ENCODE measurements around the gene VAC14. TPM values are rescaled to one million over a fixed set of nuclear protein-coding genes. Genes with fewer than 3 reads are reported as not detected.

Gene VAC14
- total RNA-seq, 1 donor from 2014 or later, result 21.0 TPM

DNA sequence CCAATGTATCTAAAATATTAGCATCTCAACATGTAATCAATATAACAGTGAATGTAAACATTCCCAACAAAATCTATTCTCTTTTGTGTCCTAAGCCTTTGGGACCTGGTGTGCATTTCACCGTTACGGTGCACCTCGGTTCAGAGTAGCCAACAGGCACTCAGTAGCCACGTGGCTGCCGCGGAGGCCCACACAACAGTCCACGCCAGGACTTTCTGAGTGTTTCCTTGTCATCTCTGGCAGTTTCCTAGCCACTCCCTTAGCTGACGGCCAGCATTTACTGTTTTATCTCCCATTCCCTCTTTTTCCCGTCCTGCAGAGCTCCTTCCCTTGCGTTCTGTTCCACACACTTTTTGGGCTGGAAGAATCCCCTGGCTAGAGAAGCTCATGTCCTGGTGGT, 36.3 kb downstream of the VAC14 start:
- no peak for DNase-seq
- intact Hi-C loops (cut with micrococcal nuclease), result no loop called here
- peaks cover 20% of the 10 kb centered on the region for H3K36me3 ChIP-seq
- no peak for TF ChIP-seq CTCF (IDR thresholded peaks at IDR 0.05; ENCODE audit: borderline replicate concordance)
- H3K27ac ChIP-seq (replicated peaks), result no peak overlapping the region
- H3K4me1 ChIP-seq, result no peaks in the 10 kb centered on the region
- H3K9me3 ChIP-seq (replicated peaks), result no peaks in the 10 kb centered on the region
- H3K4me3 ChIP-seq, result no peak overlapping the region
- no peaks in the 10 kb centered on the region for H3K27me3 ChIP-seq (ENCODE audit: low read depth)

DNA sequence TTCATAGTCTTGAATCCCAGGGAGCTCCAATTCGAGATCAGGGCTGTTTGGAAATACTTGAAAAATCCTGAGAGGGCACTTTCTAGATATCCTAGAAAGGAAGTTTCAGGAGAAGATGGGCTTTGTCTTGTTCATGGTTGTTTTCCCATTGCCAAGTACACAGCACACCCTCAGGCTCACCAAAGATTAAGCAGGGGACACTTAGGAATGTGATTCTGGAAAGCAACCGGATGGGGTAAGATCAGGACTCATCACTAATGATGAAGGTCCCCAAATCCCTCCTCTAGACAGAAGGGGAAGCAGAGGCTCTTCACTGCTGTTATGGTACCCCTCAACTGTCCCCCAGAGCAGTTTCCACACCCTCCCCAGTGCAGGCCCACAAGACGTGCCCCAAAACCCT, 40.7 kb downstream of the VAC14 start:
- H3K4me3 ChIP-seq, result no peak overlapping the region

GRCh38 chr16:70759666-70760065, 41.3 kb downstream of the VAC14 start:
- H3K27ac ChIP-seq (replicated peaks), result no peak overlapping the region
- DNase-seq, result no peak
- no peak for TF ChIP-seq CTCF (IDR thresholded peaks at IDR 0.05; ENCODE audit: borderline replicate concordance)
- H3K27me3 ChIP-seq (ENCODE audit: low read depth), result no peaks in the 10 kb centered on the region
- no peaks in the 10 kb centered on the region for H3K9me3 ChIP-seq (replicated peaks)
- no peaks in the 10 kb centered on the region for H3K4me1 ChIP-seq
- peaks cover 46% of the 10 kb centered on the region for H3K36me3 ChIP-seq
- intact Hi-C loops (cut with micrococcal nuclease), result no loop called here
- H3K4me3 ChIP-seq, result no peak overlapping the region

More for the DNA sequence above, 40.7 kb downstream of the VAC14 start:
- Histone ChIP-seq H3K27ac (replicated peaks) (no peak overlapping the region), H3K4me1 (no peaks in the 10 kb centered on the region), H3K27me3 (ENCODE audit: low read depth) (no peaks in the 10 kb centered on the region), H3K36me3 (peaks cover 46% of the 10 kb centered on the region), H3K9me3 (replicated peaks) (no peaks in the 10 kb centered on the region)
- no peak for TF ChIP-seq CTCF (IDR thresholded peaks at IDR 0.05; ENCODE audit: borderline replicate concordance)
- no peak for DNase-seq
- intact Hi-C loops (cut with micrococcal nuclease), result no loop called here

DNA sequence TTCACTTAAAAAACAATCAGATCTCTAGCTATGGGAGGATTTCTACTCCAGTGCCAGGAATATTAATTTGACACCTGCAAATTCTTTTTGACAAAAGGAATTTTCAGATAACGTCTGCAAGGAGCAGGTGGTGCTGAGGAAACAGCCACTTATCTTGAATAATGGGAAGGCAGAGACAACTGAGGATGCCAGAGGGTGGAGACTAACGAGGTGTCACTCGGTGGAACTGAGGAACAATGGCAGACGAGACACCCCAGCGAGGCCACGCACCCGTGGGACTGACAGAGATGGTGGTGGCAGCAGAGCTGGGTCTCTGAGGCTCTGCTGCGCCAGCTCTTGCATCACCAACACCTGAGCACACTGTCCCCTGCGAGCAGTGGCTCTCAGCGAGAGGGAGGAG, 42.2 kb downstream of the VAC14 start:
- no peaks in the 10 kb centered on the region for H3K4me1 ChIP-seq
- intact Hi-C loops (cut with micrococcal nuclease), result no loop called here
- H3K27ac ChIP-seq (replicated peaks), result no peak overlapping the region
- H3K4me3 ChIP-seq, result no peak overlapping the region
- H3K36me3 ChIP-seq, result peaks cover 46% of the 10 kb centered on the region
- H3K27me3 ChIP-seq (ENCODE audit: low read depth), result no peaks in the 10 kb centered on the region
- DNase-seq, result no peak
- TF ChIP-seq CTCF (IDR thresholded peaks at IDR 0.05; ENCODE audit: borderline replicate concordance), result no peak
- H3K9me3 ChIP-seq (replicated peaks), result no peaks in the 10 kb centered on the region

GRCh38 chr16:70757183-70757582, 43.8 kb downstream of the VAC14 start:
- Histone ChIP-seq H3K27me3 (ENCODE audit: low read depth) (no peaks in the 10 kb centered on the region), H3K4me1 (peaks cover 13% of the 10 kb centered on the region), H3K9me3 (replicated peaks) (no peaks in the 10 kb centered on the region), H3K36me3 (peaks cover 38% of the 10 kb centered on the region), H3K27ac (replicated peaks) (no peak overlapping the region), H3K4me3 (no peak overlapping the region)
- intact Hi-C loops (cut with micrococcal nuclease), result no loop called here
- no peak for TF ChIP-seq CTCF (IDR thresholded peaks at IDR 0.05; ENCODE audit: borderline replicate concordance)
- DNase-seq, result no peak

DNA sequence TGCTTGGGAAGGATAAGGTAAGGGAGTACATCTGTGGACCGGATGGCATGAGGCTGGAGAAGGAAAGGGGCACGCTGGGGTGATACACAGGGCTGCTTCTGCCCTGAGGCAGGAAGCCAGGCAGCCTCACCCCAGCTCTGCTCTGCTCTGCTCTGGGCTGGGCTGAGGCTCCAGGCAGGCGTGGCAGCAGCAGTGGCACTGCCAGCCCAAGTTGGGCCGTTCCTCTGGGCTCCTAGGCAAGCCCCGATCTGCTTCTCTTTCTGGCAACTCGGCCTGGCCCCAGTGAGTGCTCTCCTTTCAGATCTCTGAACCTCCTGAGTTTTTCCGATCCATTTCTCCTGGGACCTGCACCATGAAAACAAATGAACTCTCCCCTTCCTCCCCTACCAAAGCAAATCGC, 44.9 kb downstream of the VAC14 start:
- Histone ChIP-seq H3K36me3 (peaks cover 27% of the 10 kb centered on the region), H3K9me3 (replicated peaks) (no peaks in the 10 kb centered on the region), H3K4me3 (no peak overlapping the region), H3K4me1 (peaks cover 24% of the 10 kb centered on the region), H3K27me3 (ENCODE audit: low read depth) (no peaks in the 10 kb centered on the region), H3K27ac (replicated peaks) (no peak overlapping the region)
- intact Hi-C loops (cut with micrococcal nuclease), result no loop called here
- no peak for TF ChIP-seq CTCF (IDR thresholded peaks at IDR 0.05; ENCODE audit: borderline replicate concordance)
- no peak for DNase-seq
